Caco-2 (cell line): ENCODE data around the gene LRRK1. TPM values are rescaled to one million over a fixed set of nuclear protein-coding genes. Genes with fewer than 3 reads are reported as not detected.

ENCODE experiments used
- BruUV-seq: library from RNA; stranded (reverse); fragments of 400-500 nt; replicated peaks from 2 replicates; lab custom pipeline; 2021; lab: Mats Ljungman, UMichigan
- CTCF ChIA-PET: fragments of 300-600 bp; sonication (Branson Sonifier 250); formaldehyde crosslinking; loops from one replicate; lab custom pipeline; 2022; ENCODE audit warnings: antibody characterized with exemption; lab: Charles Lee
- POLR2A ChIA-PET: fragments of 300-600 bp; sonication (Branson Sonifier 250); formaldehyde crosslinking; loops from one replicate; lab custom pipeline; 2022; ENCODE audit warnings: antibody characterized with exemption; lab: Charles Lee
- DNase-seq, 2 experiments: peaks; one replicate each; pipeline versions ENCODE4 v3.0.0 to v3.0.0-alpha.2; 2020 to 2022
- H3K27me3 ChIP-seq: replicated peaks from 2 replicates; pipeline ENCODE4 v1.6.0; 2011; ENCODE audit warnings: low read length; ENCODE audit not compliant: control insufficient read depth, insufficient read depth
- H3K36me3 ChIP-seq: 2 replicates; pipeline ENCODE4 v1.5.1; 2011; ENCODE audit warnings: low read length; ENCODE audit not compliant: control insufficient read depth, insufficient read depth
- H3K4me1 ChIP-seq: fragments of 250-450 bp; sonication (Bioruptor Pico); 2 replicates; pipeline ENCODE4 v1.5.1; 2020; ENCODE audit warnings: mild to moderate bottlenecking
- H3K4me3 ChIP-seq: 2 replicates; pipeline ENCODE4 v1.5.1; 2011; ENCODE audit warnings: low read depth, mild to moderate bottlenecking, control low read depth, low read length
- H3K9me3 ChIP-seq: fragments of 250-450 bp; sonication (Bioruptor Pico); 2 replicates; pipeline ENCODE4 v1.5.1; 2020; ENCODE audit warnings: mild to moderate bottlenecking, moderate library complexity
- H3K27ac Mint-ChIP-seq: one replicate; pipeline ENCODE4 v1.8.0; 2022; ENCODE audit warnings: mixed read lengths; ENCODE audit not compliant: unreplicated experiment
- H3K27me3 Mint-ChIP-seq: one replicate; pipeline ENCODE4 v1.8.0; 2022; ENCODE audit warnings: mixed read lengths; ENCODE audit not compliant: insufficient read depth, unreplicated experiment
- H3K36me3 Mint-ChIP-seq: one replicate; pipeline ENCODE4 v1.8.0; 2022; ENCODE audit warnings: mild to moderate bottlenecking, mixed read lengths; ENCODE audit not compliant: insufficient read depth, unreplicated experiment
- H3K4me1 Mint-ChIP-seq: one replicate; pipeline ENCODE4 v1.8.0; 2022; ENCODE audit warnings: low read depth, mixed read lengths; ENCODE audit not compliant: unreplicated experiment
- H3K4me3 Mint-ChIP-seq: one replicate; pipeline ENCODE4 v1.8.0; 2022; ENCODE audit warnings: mild to moderate bottlenecking, moderate library complexity, mixed read lengths; ENCODE audit not compliant: unreplicated experiment
- H3K9me3 Mint-ChIP-seq: one replicate; pipeline ENCODE4 v1.8.0; 2022; ENCODE audit warnings: mixed read lengths; ENCODE audit not compliant: unreplicated experiment
- intact Hi-C: fragments of 100-400 bp; cut with micrococcal nuclease; formaldehyde crosslinking; loops from one replicate; pipeline ENCODE4 v1.10.0; 2022; ENCODE audit not compliant: unreplicated experiment
- total RNA-seq: library from RNA; stranded (reverse); gene quantifications from 2 replicates; pipeline ENCODE4 v1.2.3, GENCODE V29; 2022
- TF ChIP-seq, protein P1 (sequence below), 2 experiments: fragments of 200-600 bp in 1 of 2; IDR thresholded peaks; 1 replicate in 1 of 2; 2 replicates in 1 of 2; pipeline versions ENCODE4 v1.5.1 to v1.8.0; 2011 to 2022; ENCODE audit warnings: antibody characterized with exemption in 1 of 2, control low read depth in 1 of 2, inconsistent platforms in 1 of 2, low read depth in 1 of 2, low read length in 1 of 2, mild to moderate bottlenecking in 1 of 2, moderate library complexity in 1 of 2; ENCODE audit not compliant: insufficient read depth in 1 of 2, severe bottlenecking in 1 of 2, unreplicated experiment in 1 of 2

Gene LRRK1
- total RNA-seq, 1 experiment from 2014 or later = 12.0 TPM

GRCh38 chr15:100897221-100898151 lies 21.7 kb upstream of the LRRK1 start:
- Histone ChIP-seq H3K4me1 (peaks cover 25% of the 10 kb centered on the region), H3K36me3 (no peaks in the 10 kb centered on the region), H3K27me3 (no peaks in the 10 kb centered on the region), H3K9me3 (no peaks in the 10 kb centered on the region), H3K4me3 (no peak overlapping the region)
- Mint-ChIP-seq H3K27me3 (no peaks in the 10 kb centered on the region), H3K9me3 (no peaks in the 10 kb centered on the region), H3K4me1 (peaks cover 5% of the 10 kb centered on the region), H3K36me3 (no peaks in the 10 kb centered on the region), H3K27ac (no peak overlapping the region), H3K4me3 (no peak overlapping the region)
- TF ChIP-seq, protein P1, sequence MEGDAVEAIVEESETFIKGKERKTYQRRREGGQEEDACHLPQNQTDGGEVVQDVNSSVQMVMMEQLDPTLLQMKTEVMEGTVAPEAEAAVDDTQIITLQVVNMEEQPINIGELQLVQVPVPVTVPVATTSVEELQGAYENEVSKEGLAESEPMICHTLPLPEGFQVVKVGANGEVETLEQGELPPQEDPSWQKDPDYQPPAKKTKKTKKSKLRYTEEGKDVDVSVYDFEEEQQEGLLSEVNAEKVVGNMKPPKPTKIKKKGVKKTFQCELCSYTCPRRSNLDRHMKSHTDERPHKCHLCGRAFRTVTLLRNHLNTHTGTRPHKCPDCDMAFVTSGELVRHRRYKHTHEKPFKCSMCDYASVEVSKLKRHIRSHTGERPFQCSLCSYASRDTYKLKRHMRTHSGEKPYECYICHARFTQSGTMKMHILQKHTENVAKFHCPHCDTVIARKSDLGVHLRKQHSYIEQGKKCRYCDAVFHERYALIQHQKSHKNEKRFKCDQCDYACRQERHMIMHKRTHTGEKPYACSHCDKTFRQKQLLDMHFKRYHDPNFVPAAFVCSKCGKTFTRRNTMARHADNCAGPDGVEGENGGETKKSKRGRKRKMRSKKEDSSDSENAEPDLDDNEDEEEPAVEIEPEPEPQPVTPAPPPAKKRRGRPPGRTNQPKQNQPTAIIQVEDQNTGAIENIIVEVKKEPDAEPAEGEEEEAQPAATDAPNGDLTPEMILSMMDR (IDR thresholded peaks at IDR 0.05; ENCODE audit: insufficient read depth in 1 of 2, low read depth in 1 of 2, low read length in 1 of 2, severe bottlenecking in 1 of 2, unreplicated experiment in 1 of 2) = no peak
- ChIA-PET POLR2A (no interaction called here), CTCF (no interaction called here)
- BruUV-seq = no TSS peak
- intact Hi-C loops = no loop called here
- DNase-seq = no peak

GRCh38 chr15:100898152-100898490 lies 21.0 kb upstream of the LRRK1 start:
- intact Hi-C loops = no loop called here
- H3K27ac Mint-ChIP-seq = no peak overlapping the region
- no peak overlapping the region for H3K4me3 Mint-ChIP-seq
- no TSS peak for BruUV-seq
- ChIA-PET CTCF (no interaction called here), POLR2A (no interaction called here)
- Histone ChIP-seq H3K4me3 (no peak overlapping the region), H3K4me1 (peaks cover 25% of the 10 kb centered on the region), H3K9me3 (no peaks in the 10 kb centered on the region), H3K36me3 (no peaks in the 10 kb centered on the region), H3K27me3 (no peaks in the 10 kb centered on the region)
- no peaks in the 10 kb centered on the region for H3K27me3 Mint-ChIP-seq
- H3K36me3 Mint-ChIP-seq = no peaks in the 10 kb centered on the region
- H3K9me3 Mint-ChIP-seq = no peaks in the 10 kb centered on the region
- TF ChIP-seq, protein P1 (IDR thresholded peaks at IDR 0.05; ENCODE audit: insufficient read depth in 1 of 2, low read depth in 1 of 2, low read length in 1 of 2, severe bottlenecking in 1 of 2, unreplicated experiment in 1 of 2) = no peak
- H3K4me1 Mint-ChIP-seq = peaks cover 5% of the 10 kb centered on the region
- no peak for DNase-seq

DNA sequence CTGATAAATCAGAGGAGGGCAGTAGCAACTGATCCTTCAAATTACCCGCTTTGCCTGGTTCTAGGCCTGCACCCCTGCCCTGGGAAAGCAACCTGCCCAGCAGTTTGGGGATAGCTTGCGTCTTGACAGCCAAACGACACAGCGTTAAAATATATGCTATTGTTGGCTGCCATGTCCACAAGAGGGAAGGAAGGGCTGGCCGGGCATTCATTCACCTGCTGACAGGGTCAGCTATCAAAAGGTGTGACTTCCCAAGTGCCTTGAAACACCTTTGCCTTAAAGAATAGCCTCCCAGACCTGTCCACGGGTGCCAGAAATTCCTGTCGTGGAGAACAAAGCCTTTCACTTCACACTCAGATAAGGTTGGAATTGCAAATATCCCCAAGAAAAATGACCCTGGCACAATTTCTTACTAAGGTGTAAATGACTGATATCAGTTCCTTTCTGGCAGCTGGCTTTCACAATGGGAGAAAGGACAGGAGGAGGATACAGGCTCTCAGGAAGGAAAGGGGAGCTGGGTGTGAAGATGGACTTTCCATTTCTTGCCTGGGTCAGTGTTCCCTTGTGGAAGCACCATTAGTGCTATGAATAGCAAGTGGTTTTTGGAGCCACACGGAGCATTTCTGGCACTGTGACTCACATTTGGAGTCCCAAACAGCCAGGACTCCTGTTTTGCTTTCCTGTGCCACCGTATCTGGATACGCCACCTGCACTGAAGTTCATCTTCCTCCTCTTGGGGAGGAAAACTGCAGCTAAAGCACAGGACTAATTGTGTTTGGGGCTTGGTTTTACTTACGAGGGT lies 20.3 kb upstream of the LRRK1 start:
- no peaks in the 10 kb centered on the region for H3K9me3 Mint-ChIP-seq
- Histone ChIP-seq H3K36me3 (no peaks in the 10 kb centered on the region), H3K9me3 (no peaks in the 10 kb centered on the region), H3K27me3 (no peaks in the 10 kb centered on the region), H3K4me3 (no peak overlapping the region), H3K4me1 (peaks cover 25% of the 10 kb centered on the region)
- no peak overlapping the region for H3K4me3 Mint-ChIP-seq
- H3K27ac Mint-ChIP-seq = peak overlapping the region; percentile 25
- peaks cover 5% of the 10 kb centered on the region for H3K4me1 Mint-ChIP-seq
- no peak for DNase-seq
- H3K36me3 Mint-ChIP-seq = no peaks in the 10 kb centered on the region
- POLR2A ChIA-PET = no interaction called here
- H3K27me3 Mint-ChIP-seq = no peaks in the 10 kb centered on the region
- BruUV-seq = no TSS peak
- intact Hi-C loops = no loop called here
- TF ChIP-seq, protein P1 (IDR thresholded peaks at IDR 0.05; ENCODE audit: insufficient read depth in 1 of 2, low read depth in 1 of 2, low read length in 1 of 2, severe bottlenecking in 1 of 2, unreplicated experiment in 1 of 2) = no peak
- CTCF ChIA-PET = no interaction called here
